K562 (cell line): Measurements from ENCODE around the gene SRCAP. TPM values are rescaled to one million over a fixed set of nuclear protein-coding genes. Genes with fewer than 3 reads are reported as not detected.

Experiments
- HMG20A ChIP-seq: fragments of 450-650 bp; formaldehyde crosslinking; conservative IDR thresholded peaks from 2 replicates; pipeline ENCODE4 v1.4.0; 2020; ENCODE audit warnings: mild to moderate bottlenecking, mixed read lengths
- HNRNPLL ChIP-seq: fragments of 200-400 bp; formaldehyde crosslinking; IDR thresholded peaks from 2 replicates; pipeline ENCODE4 v1.6.1; 2017; ENCODE audit warnings: low read length, low read depth, mild to moderate bottlenecking; ENCODE audit not compliant: poor library complexity, severe bottlenecking
- KHSRP ChIP-seq: fragments of 450-650 bp; IDR thresholded peaks from 2 replicates; pipeline ENCODE4 v1.6.1; 2017
- NRF1 ChIP-seq, 2 experiments: fragments of 450-650 bp; IDR thresholded peaks in 1 of 2; conservative IDR thresholded peaks in 1 of 2; 2 replicates each; pipeline ENCODE4 v1.6.1; 2014; ENCODE audit warnings: mild to moderate bottlenecking in 2 of 2
- STAG1 ChIP-seq: sonication (generic); formaldehyde crosslinking; IDR thresholded peaks from 2 replicates; pipeline ENCODE4 v1.5.0; 2020; ENCODE audit warnings: missing genetic modification reagents, borderline replicate concordance
- ZC3H4 ChIP-seq: sonication (generic); formaldehyde crosslinking; IDR thresholded peaks from 2 replicates; pipeline ENCODE4 v1.9.0; 2021; ENCODE audit warnings: missing genetic modification reagents, borderline replicate concordance
- ZNF175 ChIP-seq: fragments of 200-800 bp; sonication (Bioruptor generic); IDR thresholded peaks from 2 replicates; pipeline ENCODE4 v1.6.1; 2016; ENCODE audit warnings: low read depth, mild to moderate bottlenecking, missing genetic modification characterization, missing compliant biosample characterization
- ZNF57 ChIP-seq: fragments of 450-650 bp; formaldehyde crosslinking; IDR thresholded peaks from 2 replicates; pipeline ENCODE4 v1.4.0; 2020; ENCODE audit warnings: mild to moderate bottlenecking, moderate library complexity
- polyA plus RNA-seq, 8 experiments: library from polyadenylated mRNA; depleted of rRNA in 4 of 8; stranded (reverse) in 5 of 8; unstranded in 3 of 8; fragments of >200 nt; fragmentation: Nextera tagmentation in 2 of 8; fragmentation: Illumina TruSeq in 1 of 8; extraction: Ambion mirVana in 2 of 8; extraction: Trizol in 1 of 8; gene quantifications; 2 replicates each; pipeline versions ENCODE4 v1.2.1 to v1.2.3, GENCODE V29; 2011 to 2014; ENCODE audit warnings: inconsistent platforms in 1 of 8, missing spikeins in 1 of 8
- total RNA-seq, 7 experiments: library from RNA; depleted of rRNA in 6 of 7; stranded (reverse); fragments of >200 nt in 6 of 7; fragmentation: Illumina TruSeq in 2 of 7; extraction: Trizol in 2 of 7; gene quantifications; 2 replicates each; pipeline versions ENCODE4 v1.2.1 to v1.2.3, GENCODE V29; 2011 to 2021; ENCODE audit warnings: low replicate concordance in 1 of 7
- TF ChIP-seq, protein P1 (sequence below): fragments of 450-650 bp; IDR thresholded peaks from 2 replicates; pipeline ENCODE4 v1.7.0; 2016; ENCODE audit warnings: borderline replicate concordance
- TF ChIP-seq, protein P2 (sequence below): fragments of 450-650 bp; IDR thresholded peaks from 2 replicates; pipeline ENCODE4 v1.6.1; 2017; ENCODE audit warnings: antibody characterized with exemption, mild to moderate bottlenecking
- TF ChIP-seq, protein P3 (sequence below): fragments of 450-650 bp; formaldehyde crosslinking; IDR thresholded peaks from 2 replicates; pipeline ENCODE4 v1.4.0; 2022; ENCODE audit warnings: missing genetic modification characterization
- TF ChIP-seq, protein P4 (sequence below), 2 experiments: IDR thresholded peaks; 2 replicates each; pipeline ENCODE4 v1.6.1; 2011; ENCODE audit warnings: borderline replicate concordance in 1 of 2, control low read depth in 1 of 2, low read depth in 1 of 2, low read length in 1 of 2, mild to moderate bottlenecking in 1 of 2, mixed read lengths in 1 of 2, moderate library complexity in 1 of 2; ENCODE audit not compliant: insufficient read depth in 1 of 2, insufficient read length in 1 of 2, poor library complexity in 1 of 2, severe bottlenecking in 1 of 2; ENCODE audit errors: extremely low read depth in 1 of 2
- TF ChIP-seq, protein P5 (sequence below), 2 experiments: IDR thresholded peaks in 1 of 2; conservative IDR thresholded peaks in 1 of 2; 2 replicates each; pipeline ENCODE4 v1.6.1; 2016; ENCODE audit warnings: low read depth in 2 of 2, mild to moderate bottlenecking in 1 of 2, missing compliant biosample characterization in 1 of 2, missing genetic modification characterization in 1 of 2, moderate library complexity in 1 of 2

Gene SRCAP
- total and polyA plus RNA-seq, 9 of the 15 experiments (the other 6 are each of a cell fraction or from before 2014, with no cell fraction given), result 0.21 to 62.6 (median 5.8) TPM

DNA sequence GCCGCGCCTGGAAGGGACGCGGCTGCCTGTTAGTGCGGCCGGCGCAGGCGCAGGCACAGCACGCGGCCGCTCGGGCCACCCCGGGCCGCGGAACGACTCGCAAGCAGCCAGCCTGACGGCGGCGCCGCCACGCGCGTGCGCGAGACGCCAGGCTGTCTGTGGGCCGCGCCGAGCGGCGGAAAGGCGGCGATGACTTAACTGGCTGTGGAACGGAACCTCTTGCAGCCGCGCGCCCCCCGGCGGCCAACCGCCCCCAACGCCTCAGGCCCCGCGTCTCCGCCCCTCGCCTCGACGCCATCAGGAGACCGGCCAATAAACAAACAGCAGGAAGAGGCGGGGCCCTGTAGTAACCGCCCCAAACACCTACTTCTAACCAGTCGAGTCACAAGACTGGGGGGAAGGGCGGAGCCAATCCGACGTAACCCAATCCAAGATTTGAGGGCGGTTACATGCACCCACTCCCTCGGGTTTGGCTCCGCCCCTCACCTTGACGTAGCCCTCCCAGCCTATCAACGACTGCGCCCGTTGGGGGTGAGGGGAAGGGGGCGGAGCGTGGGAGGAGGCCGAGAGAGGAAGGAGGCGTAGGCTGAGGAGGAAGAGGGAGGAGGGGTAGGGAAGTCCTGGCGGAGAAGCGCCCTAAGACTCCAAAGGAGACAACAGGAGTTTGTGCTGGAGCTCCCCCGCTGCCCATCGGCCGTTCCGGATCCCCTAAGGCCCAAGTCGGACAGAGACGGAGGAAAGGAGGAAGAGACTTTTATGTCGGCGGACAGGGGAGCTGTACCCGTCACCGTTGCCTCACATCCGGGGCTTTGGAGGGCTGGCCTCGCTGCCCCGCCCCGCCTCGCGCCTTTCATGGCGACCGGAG, 40.9 kb upstream of the SRCAP start, which contains the start of gene FBRS (continued):
- TF ChIP-seq, protein P1, sequence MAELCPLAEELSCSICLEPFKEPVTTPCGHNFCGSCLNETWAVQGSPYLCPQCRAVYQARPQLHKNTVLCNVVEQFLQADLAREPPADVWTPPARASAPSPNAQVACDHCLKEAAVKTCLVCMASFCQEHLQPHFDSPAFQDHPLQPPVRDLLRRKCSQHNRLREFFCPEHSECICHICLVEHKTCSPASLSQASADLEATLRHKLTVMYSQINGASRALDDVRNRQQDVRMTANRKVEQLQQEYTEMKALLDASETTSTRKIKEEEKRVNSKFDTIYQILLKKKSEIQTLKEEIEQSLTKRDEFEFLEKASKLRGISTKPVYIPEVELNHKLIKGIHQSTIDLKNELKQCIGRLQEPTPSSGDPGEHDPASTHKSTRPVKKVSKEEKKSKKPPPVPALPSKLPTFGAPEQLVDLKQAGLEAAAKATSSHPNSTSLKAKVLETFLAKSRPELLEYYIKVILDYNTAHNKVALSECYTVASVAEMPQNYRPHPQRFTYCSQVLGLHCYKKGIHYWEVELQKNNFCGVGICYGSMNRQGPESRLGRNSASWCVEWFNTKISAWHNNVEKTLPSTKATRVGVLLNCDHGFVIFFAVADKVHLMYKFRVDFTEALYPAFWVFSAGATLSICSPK, result no peak; the same call in 1 of the 2 replicates
- TF ChIP-seq, protein P2, sequence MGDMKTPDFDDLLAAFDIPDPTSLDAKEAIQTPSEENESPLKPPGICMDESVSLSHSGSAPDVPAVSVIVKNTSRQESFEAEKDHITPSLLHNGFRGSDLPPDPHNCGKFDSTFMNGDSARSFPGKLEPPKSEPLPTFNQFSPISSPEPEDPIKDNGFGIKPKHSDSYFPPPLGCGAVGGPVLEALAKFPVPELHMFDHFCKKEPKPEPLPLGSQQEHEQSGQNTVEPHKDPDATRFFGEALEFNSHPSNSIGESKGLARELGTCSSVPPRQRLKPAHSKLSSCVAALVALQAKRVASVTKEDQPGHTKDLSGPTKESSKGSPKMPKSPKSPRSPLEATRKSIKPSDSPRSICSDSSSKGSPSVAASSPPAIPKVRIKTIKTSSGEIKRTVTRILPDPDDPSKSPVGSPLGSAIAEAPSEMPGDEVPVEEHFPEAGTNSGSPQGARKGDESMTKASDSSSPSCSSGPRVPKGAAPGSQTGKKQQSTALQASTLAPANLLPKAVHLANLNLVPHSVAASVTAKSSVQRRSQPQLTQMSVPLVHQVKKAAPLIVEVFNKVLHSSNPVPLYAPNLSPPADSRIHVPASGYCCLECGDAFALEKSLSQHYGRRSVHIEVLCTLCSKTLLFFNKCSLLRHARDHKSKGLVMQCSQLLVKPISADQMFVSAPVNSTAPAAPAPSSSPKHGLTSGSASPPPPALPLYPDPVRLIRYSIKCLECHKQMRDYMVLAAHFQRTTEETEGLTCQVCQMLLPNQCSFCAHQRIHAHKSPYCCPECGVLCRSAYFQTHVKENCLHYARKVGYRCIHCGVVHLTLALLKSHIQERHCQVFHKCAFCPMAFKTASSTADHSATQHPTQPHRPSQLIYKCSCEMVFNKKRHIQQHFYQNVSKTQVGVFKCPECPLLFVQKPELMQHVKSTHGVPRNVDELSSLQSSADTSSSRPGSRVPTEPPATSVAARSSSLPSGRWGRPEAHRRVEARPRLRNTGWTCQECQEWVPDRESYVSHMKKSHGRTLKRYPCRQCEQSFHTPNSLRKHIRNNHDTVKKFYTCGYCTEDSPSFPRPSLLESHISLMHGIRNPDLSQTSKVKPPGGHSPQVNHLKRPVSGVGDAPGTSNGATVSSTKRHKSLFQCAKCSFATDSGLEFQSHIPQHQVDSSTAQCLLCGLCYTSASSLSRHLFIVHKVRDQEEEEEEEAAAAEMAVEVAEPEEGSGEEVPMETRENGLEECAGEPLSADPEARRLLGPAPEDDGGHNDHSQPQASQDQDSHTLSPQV, result no peak
- peak; percentile 98 to 99 for TF ChIP-seq NRF1 (conservative IDR thresholded peaks at IDR 0.05 in 1 of 2, IDR thresholded peaks at IDR 0.05 in 1 of 2)
- no peak for TF ChIP-seq ZNF57 (CRISPR knock-in tag)
- TF ChIP-seq ZC3H4 (CRISPR knock-in tag), result no peak
- TF ChIP-seq, protein P3, sequence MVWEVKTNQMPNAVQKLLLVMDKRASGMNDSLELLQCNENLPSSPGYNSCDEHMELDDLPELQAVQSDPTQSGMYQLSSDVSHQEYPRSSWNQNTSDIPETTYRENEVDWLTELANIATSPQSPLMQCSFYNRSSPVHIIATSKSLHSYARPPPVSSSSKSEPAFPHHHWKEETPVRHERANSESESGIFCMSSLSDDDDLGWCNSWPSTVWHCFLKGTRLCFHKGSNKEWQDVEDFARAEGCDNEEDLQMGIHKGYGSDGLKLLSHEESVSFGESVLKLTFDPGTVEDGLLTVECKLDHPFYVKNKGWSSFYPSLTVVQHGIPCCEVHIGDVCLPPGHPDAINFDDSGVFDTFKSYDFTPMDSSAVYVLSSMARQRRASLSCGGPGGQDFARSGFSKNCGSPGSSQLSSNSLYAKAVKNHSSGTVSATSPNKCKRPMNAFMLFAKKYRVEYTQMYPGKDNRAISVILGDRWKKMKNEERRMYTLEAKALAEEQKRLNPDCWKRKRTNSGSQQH (CRISPR knock-in tag), result peak; percentile 46; the same call in 1 of the 2 replicates
- TF ChIP-seq HNRNPLL, result peak; percentile 73
- peak; percentile 60; the same call in 1 of the 2 replicates for TF ChIP-seq STAG1
- no peak for TF ChIP-seq KHSRP
- TF ChIP-seq, protein P4, sequence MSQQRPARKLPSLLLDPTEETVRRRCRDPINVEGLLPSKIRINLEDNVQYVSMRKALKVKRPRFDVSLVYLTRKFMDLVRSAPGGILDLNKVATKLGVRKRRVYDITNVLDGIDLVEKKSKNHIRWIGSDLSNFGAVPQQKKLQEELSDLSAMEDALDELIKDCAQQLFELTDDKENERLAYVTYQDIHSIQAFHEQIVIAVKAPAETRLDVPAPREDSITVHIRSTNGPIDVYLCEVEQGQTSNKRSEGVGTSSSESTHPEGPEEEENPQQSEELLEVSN (IDR thresholded peaks at IDR 0.05; ENCODE audit: borderline replicate concordance in 1 of 2, extremely low read depth in 1 of 2, insufficient read depth in 1 of 2, insufficient read length in 1 of 2, low read depth in 1 of 2, low read length in 1 of 2, poor library complexity in 1 of 2, severe bottlenecking in 1 of 2), result peak; percentile 76 to 92
- TF ChIP-seq, protein P5, sequence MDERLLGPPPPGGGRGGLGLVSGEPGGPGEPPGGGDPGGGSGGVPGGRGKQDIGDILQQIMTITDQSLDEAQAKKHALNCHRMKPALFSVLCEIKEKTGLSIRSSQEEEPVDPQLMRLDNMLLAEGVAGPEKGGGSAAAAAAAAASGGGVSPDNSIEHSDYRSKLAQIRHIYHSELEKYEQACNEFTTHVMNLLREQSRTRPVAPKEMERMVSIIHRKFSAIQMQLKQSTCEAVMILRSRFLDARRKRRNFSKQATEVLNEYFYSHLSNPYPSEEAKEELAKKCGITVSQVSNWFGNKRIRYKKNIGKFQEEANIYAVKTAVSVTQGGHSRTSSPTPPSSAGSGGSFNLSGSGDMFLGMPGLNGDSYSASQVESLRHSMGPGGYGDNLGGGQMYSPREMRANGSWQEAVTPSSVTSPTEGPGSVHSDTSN (CRISPR knock-in tag; IDR thresholded peaks at IDR 0.05; ENCODE audit: low read depth), result no peak
- TF ChIP-seq, protein P5 (tag; conservative IDR thresholded peaks at IDR 0.05; ENCODE audit: low read depth), result no peak
- no peak for TF ChIP-seq ZNF175 (CRISPR knock-in tag)
- TF ChIP-seq HMG20A, result no peak
